GM12878 (cell line): ENCODE data around the gene WIPF1. TPM values are rescaled to one million over a fixed set of nuclear protein-coding genes. Genes with fewer than 3 reads are reported as not detected.

ENCODE experiments used
- BACH1 ChIP-seq: fragments of 450-650 bp; IDR thresholded peaks from 2 replicates; pipeline ENCODE4 v1.6.1; 2017; ENCODE audit warnings: mild to moderate bottlenecking, borderline replicate concordance
- BHLHE40 ChIP-seq, 2 experiments: fragments of 450-650 bp in 1 of 2; IDR thresholded peaks; 2 replicates each; pipeline ENCODE4 v1.6.1; 2011 to 2017; ENCODE audit warnings: low read depth in 2 of 2, borderline replicate concordance in 1 of 2, improper control_type of control experiment in 1 of 2, low read length in 1 of 2, mild to moderate bottlenecking in 1 of 2
- BMI1 ChIP-seq: fragments of 450-650 bp; IDR thresholded peaks from 2 replicates; pipeline ENCODE4 v1.6.1; 2016; ENCODE audit warnings: mild to moderate bottlenecking, moderate library complexity, borderline replicate concordance
- CHD4 ChIP-seq: fragments of 200-600 bp; sonication (generic); IDR thresholded peaks from 2 replicates; pipeline ENCODE4 v1.6.1; 2016; ENCODE audit warnings: mild to moderate bottlenecking
- E4F1 ChIP-seq: fragments of 450-650 bp; IDR thresholded peaks from 2 replicates; pipeline ENCODE4 v1.6.1; 2018; ENCODE audit warnings: borderline replicate concordance, mild to moderate bottlenecking; ENCODE audit not compliant: partially characterized antibody
- EGR1 ChIP-seq, 2 experiments: IDR thresholded peaks; 1 replicate in 1 of 2; 2 replicates in 1 of 2; pipeline ENCODE4 v1.6.1; 2011 to 2012; ENCODE audit warnings: low read depth in 2 of 2, low read length in 2 of 2, borderline replicate concordance in 1 of 2, mild to moderate bottlenecking in 1 of 2, moderate library complexity in 1 of 2
- HDAC6 ChIP-seq: fragments of 200-600 bp; sonication (generic); IDR thresholded peaks from one replicate; pipeline ENCODE4 v1.8.0; 2017; ENCODE audit warnings: antibody characterized with exemption; ENCODE audit not compliant: unreplicated experiment
- HDGF ChIP-seq: fragments of 450-650 bp; IDR thresholded peaks from 2 replicates; pipeline ENCODE4 v1.6.1; 2016; ENCODE audit warnings: antibody characterized with exemption
- IKZF2 ChIP-seq, 2 experiments: fragments of 450-650 bp; IDR thresholded peaks; 2 replicates each; pipeline ENCODE4 v1.6.1; 2017; ENCODE audit warnings: mild to moderate bottlenecking in 2 of 2, moderate library complexity in 2 of 2
- KAT2A ChIP-seq: conservative IDR thresholded peaks from 2 replicates; pipeline ENCODE4 v1.6.1; 2011; ENCODE audit warnings: low read depth, low read length; ENCODE audit not compliant: control insufficient read depth
- PAX5 ChIP-seq: IDR thresholded peaks from 2 replicates; pipeline ENCODE4 v1.6.1; 2011; ENCODE audit warnings: low read depth, low read length, borderline replicate concordance
- PML ChIP-seq: IDR thresholded peaks from 2 replicates; pipeline ENCODE4 v1.6.1; 2012; ENCODE audit warnings: low read length, inconsistent platforms
- RBBP5 ChIP-seq: fragments of 200-600 bp; sonication (generic); conservative IDR thresholded peaks from 2 replicates; pipeline ENCODE4 v1.6.1; 2016
- RCOR1 ChIP-seq: conservative IDR thresholded peaks from 2 replicates; pipeline ENCODE4 v1.6.1; 2012; ENCODE audit warnings: low read depth, low read length, improper control_type of control experiment
- RELA ChIP-seq: fragments of 450-650 bp; IDR thresholded peaks from 2 replicates; pipeline ENCODE4 v1.8.0; 2014; ENCODE audit warnings: borderline replicate concordance; ENCODE audit not compliant: partially characterized antibody
- SIX5 ChIP-seq: IDR thresholded peaks from 2 replicates; pipeline ENCODE4 v1.6.1; 2011; ENCODE audit warnings: mild to moderate bottlenecking, low read depth, low read length, moderate library complexity; ENCODE audit not compliant: severe bottlenecking
- SPI1 ChIP-seq: IDR thresholded peaks from 2 replicates; pipeline ENCODE4 v1.6.1; 2011; ENCODE audit warnings: low read depth, mild to moderate bottlenecking, low read length, moderate library complexity, borderline replicate concordance; ENCODE audit not compliant: insufficient read depth
- SRF ChIP-seq, 2 experiments: IDR thresholded peaks; 2 replicates each; pipeline ENCODE4 v1.6.1; 2011; ENCODE audit warnings: low read depth in 2 of 2, low read length in 2 of 2, mild to moderate bottlenecking in 1 of 2, moderate library complexity in 1 of 2
- STAT1 ChIP-seq: fragments of 450-650 bp; conservative IDR thresholded peaks from 2 replicates; pipeline ENCODE4 v1.6.1; 2014; ENCODE audit warnings: antibody characterized with exemption, mild to moderate bottlenecking
- TCF7 ChIP-seq: IDR thresholded peaks from 2 replicates; pipeline ENCODE4 v1.6.1; 2014; ENCODE audit warnings: antibody characterized with exemption, borderline replicate concordance
- ZBTB11 ChIP-seq: fragments of 450-650 bp; formaldehyde crosslinking; IDR thresholded peaks from 2 replicates; pipeline ENCODE4 v1.5.0; 2022; ENCODE audit warnings: mild to moderate bottlenecking, missing genetic modification characterization
- ZBTB33 ChIP-seq: fragments of 450-650 bp; IDR thresholded peaks from 2 replicates; pipeline ENCODE4 v1.6.1; 2017; ENCODE audit warnings: mild to moderate bottlenecking
- ZNF217 ChIP-seq: fragments of 450-650 bp; IDR thresholded peaks from 2 replicates; pipeline ENCODE4 v1.6.1; 2017; ENCODE audit warnings: antibody characterized with exemption, mild to moderate bottlenecking
- polyA plus RNA-seq, 11 experiments: library from polyadenylated mRNA; depleted of rRNA in 4 of 11; unstranded in 6 of 11; stranded (reverse) in 5 of 11; fragments of >200 nt; fragmentation: Nextera tagmentation in 4 of 11; fragmentation: Illumina TruSeq in 1 of 11; extraction: Ambion mirVana in 4 of 11; extraction: Trizol in 1 of 11; gene quantifications; 1 replicate in 1 of 11; 2 replicates in 10 of 11; pipeline versions ENCODE4 v1.2.1 to v1.2.3, GENCODE V29; 2011 to 2016; ENCODE audit warnings: inconsistent platforms in 2 of 11, missing spikeins in 2 of 11, low read depth in 1 of 11
- total RNA-seq, 4 experiments: library from RNA; depleted of rRNA in 3 of 4; stranded (reverse); fragments of >200 nt in 3 of 4; fragmentation: Illumina TruSeq in 1 of 4; extraction: Trizol in 1 of 4; gene quantifications; 2 replicates each; pipeline versions ENCODE4 v1.2.1 to v1.2.3, GENCODE V29; 2013 to 2021

Gene WIPF1
- total and polyA plus RNA-seq, 10 of the 15 experiments (the other 5 are each of a cell fraction or from before 2014, with no cell fraction given), result 23.1 to 188 (median 68.9) TPM

- no peak for TF ChIP-seq BACH1
- TF ChIP-seq ZNF217, result no peak
- TF ChIP-seq BHLHE40 (IDR thresholded peaks at IDR 0.05; ENCODE audit: borderline replicate concordance in 1 of 2, low read depth in 2 of 2, low read length in 1 of 2), result no peak
- no peak for TF ChIP-seq ZBTB11
- TF ChIP-seq ZBTB33, result no peak
- no peak for TF ChIP-seq TCF7
- TF ChIP-seq IKZF2 (IDR thresholded peaks at IDR 0.05), result peak; percentile 60 to 62; a peak in 3 of 4 replicates
- TF ChIP-seq PML, result no peak
- TF ChIP-seq RELA, result peak; percentile 85
- no peak for TF ChIP-seq RBBP5
- TF ChIP-seq RCOR1, result no peak
- TF ChIP-seq PAX5, result peak; percentile 34; the same call in 1 of the 2 replicates
- TF ChIP-seq STAT1, result no peak
- TF ChIP-seq CHD4, result no peak
- no peak for TF ChIP-seq HDAC6
- TF ChIP-seq SRF (IDR thresholded peaks at IDR 0.05; ENCODE audit: low read depth in 2 of 2, low read length in 2 of 2), result 0 out of 4 replicates have a peak, but pooled peaks of 1 of the 2 experiments have one; percentile 4
- TF ChIP-seq E4F1, result no peak
- TF ChIP-seq HDGF, result no peak
- TF ChIP-seq SIX5, result no peak
- TF ChIP-seq BMI1, result no peak
- TF ChIP-seq KAT2A, result no peak
- no peak for TF ChIP-seq EGR1 (IDR thresholded peaks at IDR 0.05; ENCODE audit: borderline replicate concordance in 1 of 2, low read depth in 2 of 2, low read length in 2 of 2)
- peak; percentile 24; the same call in 1 of the 2 replicates for TF ChIP-seq SPI1
Measured at GRCh38 chr2:174607989-174608865, 10.6 kb upstream of the WIPF1 start (continued).
